ENCODE data around the gene LAGE3.

LAGE3 gene

DNA sequence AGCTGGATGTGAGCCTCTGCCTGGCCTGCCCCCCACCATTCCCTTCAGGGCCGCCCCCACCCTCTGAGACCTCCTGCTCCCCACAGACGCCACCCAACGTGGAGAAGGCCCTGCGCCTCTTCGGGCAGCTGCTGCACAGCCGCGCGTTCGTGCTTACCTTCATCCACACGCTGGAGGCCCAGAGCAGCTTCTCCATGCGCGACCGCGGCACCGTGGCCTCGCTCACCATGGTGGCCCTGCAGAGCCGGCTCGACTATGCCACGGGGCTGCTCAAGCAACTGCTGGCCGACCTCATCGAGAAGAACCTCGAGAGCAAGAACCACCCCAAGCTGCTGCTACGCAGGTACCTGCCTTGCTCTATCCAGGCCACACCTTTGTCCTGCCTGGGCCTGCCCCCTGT is 10.9 kb downstream of the LAGE3 start:
- intact Hi-C loops (cut with DNase I; ENCODE audit: low total_unique reads) = no loop called here
- Histone ChIP-seq H3K27me3 (no peaks in the 10 kb centered on the region), H3K36me3 (peaks cover 21 to 100% (median 61%) of the 10 kb centered on the region in 3 donors), H3K9me3 (no peaks in the 10 kb centered on the region), H3K27ac (no peak overlapping the region), H3K4me1 (no peaks in the 10 kb centered on the region), H3K4me3 (no peak overlapping the region)
- DNase-seq = no peak
- TF ChIP-seq, protein P1, sequence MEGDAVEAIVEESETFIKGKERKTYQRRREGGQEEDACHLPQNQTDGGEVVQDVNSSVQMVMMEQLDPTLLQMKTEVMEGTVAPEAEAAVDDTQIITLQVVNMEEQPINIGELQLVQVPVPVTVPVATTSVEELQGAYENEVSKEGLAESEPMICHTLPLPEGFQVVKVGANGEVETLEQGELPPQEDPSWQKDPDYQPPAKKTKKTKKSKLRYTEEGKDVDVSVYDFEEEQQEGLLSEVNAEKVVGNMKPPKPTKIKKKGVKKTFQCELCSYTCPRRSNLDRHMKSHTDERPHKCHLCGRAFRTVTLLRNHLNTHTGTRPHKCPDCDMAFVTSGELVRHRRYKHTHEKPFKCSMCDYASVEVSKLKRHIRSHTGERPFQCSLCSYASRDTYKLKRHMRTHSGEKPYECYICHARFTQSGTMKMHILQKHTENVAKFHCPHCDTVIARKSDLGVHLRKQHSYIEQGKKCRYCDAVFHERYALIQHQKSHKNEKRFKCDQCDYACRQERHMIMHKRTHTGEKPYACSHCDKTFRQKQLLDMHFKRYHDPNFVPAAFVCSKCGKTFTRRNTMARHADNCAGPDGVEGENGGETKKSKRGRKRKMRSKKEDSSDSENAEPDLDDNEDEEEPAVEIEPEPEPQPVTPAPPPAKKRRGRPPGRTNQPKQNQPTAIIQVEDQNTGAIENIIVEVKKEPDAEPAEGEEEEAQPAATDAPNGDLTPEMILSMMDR (IDR thresholded peaks at IDR 0.05) = no peak

DNA sequence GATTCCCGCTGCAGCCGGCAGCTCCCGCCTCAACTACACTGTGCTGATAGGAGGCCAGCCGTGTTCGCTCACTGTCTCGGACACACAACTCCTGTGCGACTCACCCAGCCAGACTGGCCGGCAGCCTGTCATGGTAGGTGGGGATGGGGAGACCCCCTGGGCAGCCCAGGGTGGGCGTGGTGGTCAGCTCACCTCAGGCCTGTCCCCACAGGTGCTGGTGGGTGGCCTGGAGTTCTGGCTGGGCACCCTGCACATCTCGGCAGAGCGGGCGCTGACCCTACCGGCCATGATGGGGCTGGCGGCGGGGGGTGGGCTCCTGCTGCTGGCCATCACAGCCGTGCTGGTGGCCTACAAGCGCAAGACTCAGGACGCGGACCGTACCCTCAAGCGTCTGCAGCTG is 11.5 kb downstream of the LAGE3 start:
- H3K27ac ChIP-seq = no peak overlapping the region
- intact Hi-C loops (cut with DNase I; ENCODE audit: low total_unique reads) = no loop called here
- H3K27me3 ChIP-seq = no peaks in the 10 kb centered on the region
- TF ChIP-seq, protein P1 (IDR thresholded peaks at IDR 0.05) = no peak
- DNase-seq = no peak
- no peaks in the 10 kb centered on the region for H3K9me3 ChIP-seq
- peaks cover 21 to 98% (median 57%) of the 10 kb centered on the region in 3 donors for H3K36me3 ChIP-seq
- H3K4me3 ChIP-seq = no peak overlapping the region
- H3K4me1 ChIP-seq = no peaks in the 10 kb centered on the region

DNA sequence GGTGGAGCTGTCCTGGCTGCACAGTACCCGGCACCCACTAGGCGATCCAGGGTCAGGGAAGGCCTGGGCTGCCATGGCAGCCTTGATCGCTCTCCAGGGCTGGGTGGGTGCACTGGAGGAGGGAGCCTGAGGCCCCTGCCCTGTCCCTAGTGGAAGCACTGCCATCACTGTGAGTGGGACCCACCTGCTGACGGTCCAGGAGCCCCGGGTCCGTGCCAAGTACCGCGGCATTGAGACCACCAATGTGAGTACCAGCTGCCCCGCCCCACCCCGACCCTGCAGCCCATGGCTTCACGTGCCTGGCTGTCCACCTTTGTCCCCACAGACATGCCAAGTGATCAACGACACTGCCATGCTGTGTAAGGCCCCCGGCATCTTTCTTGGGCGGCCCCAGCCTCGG is 12.2 kb downstream of the LAGE3 start:
- Histone ChIP-seq H3K4me3 (no peak overlapping the region), H3K27me3 (no peaks in the 10 kb centered on the region), H3K4me1 (no peaks in the 10 kb centered on the region), H3K36me3 (peaks cover 21 to 98% (median 57%) of the 10 kb centered on the region in 3 donors), H3K27ac (no peak overlapping the region), H3K9me3 (no peaks in the 10 kb centered on the region)
- intact Hi-C loops (cut with DNase I; ENCODE audit: low total_unique reads) = no loop called here
- TF ChIP-seq, protein P1 (IDR thresholded peaks at IDR 0.05) = no peak
- DNase-seq = no peak

DNA sequence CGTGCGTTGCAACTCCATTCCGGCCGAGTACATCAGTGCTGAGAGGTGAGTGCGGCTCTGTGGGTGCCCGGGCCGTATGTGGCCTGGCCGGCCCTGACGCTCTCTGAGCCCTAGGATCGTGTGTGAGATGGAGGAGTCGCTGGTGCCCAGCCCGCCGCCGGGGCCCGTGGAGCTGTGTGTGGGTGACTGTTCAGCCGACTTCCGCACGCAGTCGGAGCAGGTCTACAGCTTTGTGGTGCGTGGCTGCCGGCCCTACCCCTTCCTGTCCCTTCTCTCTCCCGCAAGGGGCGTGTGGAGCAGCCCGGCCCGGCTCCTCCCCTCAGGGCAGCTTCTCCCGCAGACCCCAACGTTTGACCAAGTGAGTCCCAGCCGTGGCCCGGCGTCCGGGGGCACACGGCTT is 13.0 kb downstream of the LAGE3 start:
- TF ChIP-seq, protein P1 (IDR thresholded peaks at IDR 0.05) = no peak
- DNase-seq = no peak
- Histone ChIP-seq H3K27ac (no peak overlapping the region), H3K4me3 (no peak overlapping the region), H3K4me1 (no peaks in the 10 kb centered on the region), H3K36me3 (peaks cover 21 to 98% (median 51%) of the 10 kb centered on the region in 3 donors), H3K9me3 (no peaks in the 10 kb centered on the region), H3K27me3 (no peaks in the 10 kb centered on the region)
- intact Hi-C loops (cut with DNase I; ENCODE audit: low total_unique reads) = no loop called here

DNA sequence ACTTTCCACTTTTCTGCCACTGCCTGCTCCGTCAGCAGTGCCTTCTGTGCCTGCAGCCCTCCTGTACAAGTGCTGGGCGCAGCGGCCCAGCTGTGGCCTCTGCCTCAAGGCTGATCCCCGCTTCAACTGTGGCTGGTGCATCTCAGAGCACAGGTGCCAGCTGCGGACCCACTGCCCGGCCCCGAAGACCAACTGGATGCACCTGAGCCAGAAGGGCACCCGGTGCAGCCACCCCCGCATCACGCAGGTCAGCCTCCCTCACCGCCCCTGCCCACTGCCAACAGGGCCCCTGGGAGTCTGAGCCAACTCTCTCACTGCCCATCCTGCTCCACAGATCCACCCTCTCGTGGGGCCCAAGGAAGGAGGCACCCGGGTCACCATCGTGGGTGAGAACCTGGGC is 13.5 kb downstream of the LAGE3 start:
- Histone ChIP-seq H3K9me3 (no peaks in the 10 kb centered on the region), H3K27ac (no peak overlapping the region), H3K4me3 (no peak overlapping the region), H3K36me3 (peaks cover 21 to 94% (median 46%) of the 10 kb centered on the region in 3 donors), H3K4me1 (peaks cover 0 to 2% (median 0%) of the 10 kb centered on the region in 4 donors), H3K27me3 (no peaks in the 10 kb centered on the region)
- intact Hi-C loops (cut with DNase I; ENCODE audit: low total_unique reads) = no loop called here
- no peak for DNase-seq
- TF ChIP-seq, protein P1 (IDR thresholded peaks at IDR 0.05) = no peak

DNA sequence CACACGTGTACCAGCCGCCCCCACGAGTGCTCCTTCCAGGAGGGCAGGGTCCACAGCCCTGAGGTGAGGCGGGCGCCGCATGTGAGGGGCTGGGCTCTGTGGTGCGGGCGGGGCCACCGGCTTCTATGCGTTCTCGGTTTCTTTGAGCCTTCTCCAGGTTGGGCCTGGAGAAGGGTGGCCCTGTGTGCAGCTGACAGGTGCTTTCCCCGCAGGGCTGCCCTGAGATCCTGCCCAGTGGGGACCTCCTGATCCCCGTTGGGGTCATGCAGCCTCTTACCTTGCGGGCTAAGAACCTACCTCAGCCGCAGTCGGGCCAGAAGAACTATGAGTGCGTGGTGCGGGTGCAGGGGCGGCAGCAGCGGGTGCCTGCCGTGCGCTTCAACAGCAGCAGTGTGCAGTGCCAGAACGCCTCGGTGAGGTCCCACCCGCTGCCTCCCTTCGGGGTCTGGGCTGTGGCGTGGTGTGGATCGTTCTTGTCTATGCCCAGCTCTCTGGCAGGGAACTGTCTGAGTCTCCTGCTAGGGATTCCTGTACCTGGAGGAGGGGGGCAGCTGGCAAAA is 14.2 kb downstream of the LAGE3 start:
- H3K36me3 ChIP-seq = peaks cover 21 to 87% (median 39%) of the 10 kb centered on the region in 3 donors
- H3K4me1 ChIP-seq = peaks cover 0 to 9% (median 4%) of the 10 kb centered on the region in 4 donors
- DNase-seq = no peak
- TF ChIP-seq, protein P1 (IDR thresholded peaks at IDR 0.05) = no peak
- no peaks in the 10 kb centered on the region for H3K27me3 ChIP-seq
- H3K4me3 ChIP-seq = no peak overlapping the region
- H3K9me3 ChIP-seq = no peaks in the 10 kb centered on the region
- intact Hi-C loops (cut with DNase I; ENCODE audit: low total_unique reads) = no loop called here
- H3K27ac ChIP-seq = no peak overlapping the region

All from tibial artery (tissue), 4 donors.